Measurements from ENCODE around the gene ID3. TPM values are rescaled to one million over a fixed set of nuclear protein-coding genes. Genes with fewer than 3 reads are reported as not detected.

ID3 gene
- total RNA-seq, 1 donor from 2014 or later = 487 TPM

DNA sequence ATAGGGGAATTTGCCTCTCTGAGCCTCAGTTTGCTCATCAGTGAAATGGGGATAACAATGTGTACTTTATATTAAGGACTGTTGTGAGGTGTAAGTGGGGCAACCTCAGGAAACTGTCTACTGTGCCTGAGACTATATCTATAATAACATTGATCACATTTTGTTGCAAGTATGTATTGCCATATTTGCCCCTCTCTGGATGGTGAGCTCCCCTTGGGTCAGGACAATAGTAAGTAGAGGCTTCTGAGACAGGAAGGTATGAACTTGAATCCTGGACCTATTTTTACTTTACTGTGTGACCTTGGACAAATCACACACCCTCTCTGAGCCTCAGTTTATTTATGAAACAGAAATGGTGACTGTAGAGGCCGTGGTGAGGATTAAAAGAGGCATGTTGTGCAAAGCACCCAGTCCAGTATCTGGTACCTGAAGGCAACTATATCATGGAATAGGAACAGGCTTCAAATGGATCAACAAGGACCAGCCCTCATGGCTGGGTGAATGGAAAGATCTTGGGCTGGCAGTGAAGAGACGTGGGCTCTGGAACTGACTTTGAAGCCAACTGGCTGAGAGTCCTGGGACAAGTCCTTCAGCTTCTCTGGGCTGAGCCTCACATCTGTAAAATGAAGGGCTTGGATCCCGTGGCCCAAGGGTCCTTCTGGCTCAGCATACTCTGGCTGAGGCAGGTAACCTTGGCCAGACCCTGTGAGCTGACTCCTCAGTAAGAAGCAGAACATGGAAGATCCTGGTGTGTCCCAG, 35.0 kb upstream of the ID3 start:
- Mint-ChIP-seq H3K4me1 (peaks cover 69% of the 10 kb centered on the region), H3K4me3 (no peak overlapping the region), H3K36me3 (no peaks in the 10 kb centered on the region), H3K27me3 (ENCODE audit: low read depth) (no peaks in the 10 kb centered on the region), H3K27ac (peak overlapping the region; percentile 86), H3K9me3 (no peaks in the 10 kb centered on the region)
- DNase-seq (ENCODE audit: low spot score in 2 of 2, unreplicated experiment in 2 of 2) = no peak
- TF ChIP-seq, protein P1, sequence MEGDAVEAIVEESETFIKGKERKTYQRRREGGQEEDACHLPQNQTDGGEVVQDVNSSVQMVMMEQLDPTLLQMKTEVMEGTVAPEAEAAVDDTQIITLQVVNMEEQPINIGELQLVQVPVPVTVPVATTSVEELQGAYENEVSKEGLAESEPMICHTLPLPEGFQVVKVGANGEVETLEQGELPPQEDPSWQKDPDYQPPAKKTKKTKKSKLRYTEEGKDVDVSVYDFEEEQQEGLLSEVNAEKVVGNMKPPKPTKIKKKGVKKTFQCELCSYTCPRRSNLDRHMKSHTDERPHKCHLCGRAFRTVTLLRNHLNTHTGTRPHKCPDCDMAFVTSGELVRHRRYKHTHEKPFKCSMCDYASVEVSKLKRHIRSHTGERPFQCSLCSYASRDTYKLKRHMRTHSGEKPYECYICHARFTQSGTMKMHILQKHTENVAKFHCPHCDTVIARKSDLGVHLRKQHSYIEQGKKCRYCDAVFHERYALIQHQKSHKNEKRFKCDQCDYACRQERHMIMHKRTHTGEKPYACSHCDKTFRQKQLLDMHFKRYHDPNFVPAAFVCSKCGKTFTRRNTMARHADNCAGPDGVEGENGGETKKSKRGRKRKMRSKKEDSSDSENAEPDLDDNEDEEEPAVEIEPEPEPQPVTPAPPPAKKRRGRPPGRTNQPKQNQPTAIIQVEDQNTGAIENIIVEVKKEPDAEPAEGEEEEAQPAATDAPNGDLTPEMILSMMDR (IDR thresholded peaks at IDR 0.05; ENCODE audit: unreplicated experiment) = no peak

DNA sequence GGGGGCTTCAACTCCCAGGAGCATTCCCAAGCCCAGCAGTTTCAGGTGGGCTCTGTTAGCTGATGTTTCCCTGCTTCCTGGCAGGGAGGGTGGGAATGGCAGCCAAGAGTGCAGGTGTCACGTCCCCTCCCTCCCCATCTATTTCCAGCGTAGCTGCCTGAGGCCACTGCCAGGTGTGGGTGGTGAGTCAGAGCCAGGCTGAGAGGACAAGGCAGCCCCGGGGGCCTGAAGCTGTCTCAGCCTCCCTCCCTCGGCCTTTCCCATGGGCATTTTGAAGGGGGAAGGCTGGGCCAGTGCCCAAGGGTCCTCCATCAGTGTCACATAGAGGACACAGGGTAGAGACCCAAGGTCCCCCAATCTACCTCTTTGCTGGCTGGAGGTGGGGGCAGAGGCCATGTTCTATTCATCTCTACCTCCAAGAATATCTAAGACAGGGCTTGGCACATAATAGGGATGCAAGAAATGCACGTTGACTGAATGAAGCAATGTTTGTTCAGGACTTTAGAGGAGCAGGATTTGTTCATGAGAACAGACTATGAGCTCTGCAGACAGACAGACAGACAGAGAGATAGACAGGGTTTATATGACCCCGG, 34.4 kb upstream of the ID3 start:
- H3K9me3 Mint-ChIP-seq = no peaks in the 10 kb centered on the region
- H3K27me3 Mint-ChIP-seq (ENCODE audit: low read depth) = no peaks in the 10 kb centered on the region
- TF ChIP-seq, protein P1 (IDR thresholded peaks at IDR 0.05; ENCODE audit: unreplicated experiment) = no peak
- no peak for DNase-seq (ENCODE audit: low spot score in 2 of 2, unreplicated experiment in 2 of 2)
- peak overlapping the region; percentile 84 for H3K27ac Mint-ChIP-seq
- H3K4me1 Mint-ChIP-seq = peaks cover 69% of the 10 kb centered on the region
- H3K4me3 Mint-ChIP-seq = no peak overlapping the region
- no peaks in the 10 kb centered on the region for H3K36me3 Mint-ChIP-seq

DNA sequence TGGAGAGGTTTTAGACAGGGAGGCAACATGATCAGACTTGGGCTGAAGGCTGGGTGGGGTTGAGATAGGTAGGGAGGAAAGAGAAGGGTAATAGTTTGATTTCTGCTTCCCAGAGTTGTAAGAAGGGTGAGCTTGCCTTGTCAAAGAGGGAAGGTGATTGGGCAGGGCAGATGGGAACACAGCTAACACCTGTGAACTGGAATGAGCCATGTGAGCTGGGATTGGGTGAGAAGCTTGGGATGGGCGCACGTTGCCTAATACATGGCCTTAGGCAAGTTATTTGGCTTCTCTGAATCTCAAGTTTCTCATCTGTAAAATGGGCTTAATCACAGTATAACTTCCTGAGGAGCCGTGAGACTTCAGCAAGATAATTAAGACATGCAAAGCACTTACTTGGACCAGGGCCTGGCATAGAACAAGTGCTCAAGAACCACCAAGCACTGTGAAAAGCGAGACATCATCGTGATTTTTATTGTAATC, 33.8 kb upstream of the ID3 start:
- Mint-ChIP-seq H3K27me3 (ENCODE audit: low read depth) (no peaks in the 10 kb centered on the region), H3K36me3 (no peaks in the 10 kb centered on the region), H3K27ac (peak overlapping the region; percentile 84), H3K4me1 (peaks cover 68% of the 10 kb centered on the region), H3K9me3 (no peaks in the 10 kb centered on the region), H3K4me3 (no peak overlapping the region)
- no peak for DNase-seq (ENCODE audit: low spot score in 2 of 2, unreplicated experiment in 2 of 2)
- TF ChIP-seq, protein P1 (IDR thresholded peaks at IDR 0.05; ENCODE audit: unreplicated experiment) = no peak

DNA sequence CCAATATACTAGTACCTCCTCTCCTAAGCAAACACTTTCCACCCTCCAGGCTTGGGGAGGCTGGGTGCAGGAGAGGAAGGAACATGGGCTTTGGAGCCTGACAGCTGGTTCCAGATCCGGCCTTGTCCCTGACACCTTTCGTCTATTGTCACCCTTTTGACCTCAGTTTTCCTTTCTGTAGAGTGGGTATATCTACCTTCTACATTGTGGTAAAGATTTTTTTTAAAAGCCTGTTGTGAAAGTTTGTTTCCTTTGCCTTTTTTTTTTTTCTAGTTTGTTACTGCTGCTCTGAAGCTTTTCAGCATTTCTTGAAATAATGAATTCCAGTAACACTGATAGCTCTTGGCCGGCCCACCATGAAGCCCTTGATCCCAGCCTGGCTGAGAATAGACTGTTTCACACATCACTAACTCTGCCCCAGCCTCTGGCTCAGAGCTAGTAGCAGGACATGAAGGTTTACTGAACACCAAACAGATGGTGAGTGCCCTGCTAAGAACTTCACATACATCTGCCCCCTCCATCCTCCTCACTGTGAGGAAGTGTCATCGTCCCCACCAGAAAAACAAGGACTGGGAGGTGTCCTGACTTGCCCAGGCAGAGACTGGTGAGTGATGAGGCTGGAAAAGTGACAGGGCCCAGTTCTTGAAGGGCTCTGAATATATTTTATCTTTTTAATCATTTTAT, 33.0 kb upstream of the ID3 start:
- Mint-ChIP-seq H3K9me3 (no peaks in the 10 kb centered on the region), H3K4me1 (peaks cover 65% of the 10 kb centered on the region), H3K27ac (peak overlapping the region; percentile 80), H3K36me3 (no peaks in the 10 kb centered on the region), H3K4me3 (no peak overlapping the region), H3K27me3 (ENCODE audit: low read depth) (no peaks in the 10 kb centered on the region)
- no peak for DNase-seq (ENCODE audit: low spot score in 2 of 2, unreplicated experiment in 2 of 2)
- TF ChIP-seq, protein P1 (IDR thresholded peaks at IDR 0.05; ENCODE audit: unreplicated experiment) = no peak

DNA sequence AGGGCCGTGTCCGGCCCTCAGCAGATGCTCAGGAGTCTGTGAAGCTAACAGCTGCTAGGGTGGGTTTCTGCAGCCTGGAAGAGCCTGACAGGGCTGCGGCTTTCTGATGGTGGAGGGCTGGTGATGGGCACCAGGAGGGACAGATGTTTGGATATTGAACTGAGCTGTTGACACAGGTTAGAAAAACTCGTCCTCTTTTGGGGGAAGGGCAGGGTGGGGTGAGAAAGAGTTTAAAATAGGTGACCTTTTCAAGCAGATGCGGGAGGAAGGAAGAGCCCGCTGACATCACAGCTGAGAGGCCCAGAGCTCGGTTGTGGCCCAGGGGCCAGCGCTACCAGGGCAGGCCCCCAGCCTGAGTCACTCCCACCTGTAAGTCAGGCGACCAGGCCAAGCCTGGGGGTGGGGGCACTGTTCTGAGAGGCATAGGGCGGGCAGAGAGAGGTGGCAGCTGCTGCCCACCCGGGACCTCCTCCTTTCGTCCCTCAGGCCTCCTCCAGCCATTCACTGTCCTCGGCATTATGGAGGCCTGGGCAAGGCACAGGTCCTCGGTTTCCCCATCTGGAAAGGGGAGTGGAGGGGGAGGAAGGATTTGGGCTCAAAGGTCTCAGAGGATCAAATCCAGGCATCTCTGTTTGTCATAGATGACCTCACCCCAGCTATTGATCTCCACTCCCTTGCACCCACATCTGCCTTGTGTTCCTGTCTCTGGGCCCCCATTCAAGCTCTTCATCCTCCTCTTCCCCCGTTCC, 32.3 kb upstream of the ID3 start:
- no peaks in the 10 kb centered on the region for H3K36me3 Mint-ChIP-seq
- H3K27ac Mint-ChIP-seq = peak overlapping the region; percentile 80
- TF ChIP-seq, protein P1 (IDR thresholded peaks at IDR 0.05; ENCODE audit: unreplicated experiment) = no peak
- peaks cover 59% of the 10 kb centered on the region for H3K4me1 Mint-ChIP-seq
- H3K4me3 Mint-ChIP-seq = no peak overlapping the region
- H3K9me3 Mint-ChIP-seq = no peaks in the 10 kb centered on the region
- DNase-seq (ENCODE audit: low spot score in 2 of 2, unreplicated experiment in 2 of 2) = no peak
- H3K27me3 Mint-ChIP-seq (ENCODE audit: low read depth) = no peaks in the 10 kb centered on the region
